GM23338 (cell line): ENCODE results near the gene DIP2C. TPM values are rescaled to one million over a fixed set of nuclear protein-coding genes. Genes with fewer than 3 reads are reported as not detected.

Experiments used
- ATAC-seq: fragments of 200-7000 bp; cut with Tn5 transposase; 3 replicates; pipeline ENCODE4 v1.9.1; 2020
- DNase-seq: peaks from one replicate; pipeline ENCODE4 v3.0.0-alpha.2; 2015; ENCODE audit warnings: low spot score
- H2AFZ ChIP-seq: fragments of 200-600 bp; sonication (generic); 2 replicates; pipeline ENCODE4 v1.8.0; 2016; ENCODE audit warnings: antibody characterized with exemption, mild to moderate bottlenecking, moderate library complexity
- H3F3A ChIP-seq: fragments of 200-600 bp; sonication (generic); replicated peaks from 2 replicates; pipeline ENCODE4 v1.8.0; 2017; ENCODE audit warnings: antibody characterized with exemption, mixed run types, low read depth
- H3K27ac ChIP-seq: fragments of 200-600 bp; sonication (generic); 2 replicates; pipeline ENCODE4 v1.6.1; 2016; ENCODE audit warnings: low read depth
- H3K27me3 ChIP-seq: fragments of 200-600 bp; sonication (generic); 2 replicates; pipeline ENCODE4 v1.8.0; 2016; ENCODE audit warnings: mild to moderate bottlenecking, mixed run types, moderate library complexity; ENCODE audit not compliant: insufficient read depth
- H3K36me3 ChIP-seq: fragments of 200-600 bp; sonication (generic); 2 replicates; pipeline ENCODE4 v1.8.0; 2016; ENCODE audit warnings: mild to moderate bottlenecking; ENCODE audit not compliant: insufficient read depth
- H3K4me1 ChIP-seq: fragments of 200-600 bp; sonication (generic); 2 replicates; pipeline ENCODE4 v1.8.0; 2016; ENCODE audit warnings: mild to moderate bottlenecking, moderate library complexity; ENCODE audit not compliant: insufficient read depth
- H3K4me2 ChIP-seq: fragments of 200-600 bp; sonication (generic); 2 replicates; pipeline ENCODE4 v1.7.1; 2017; ENCODE audit warnings: mixed run types
- H3K4me3 ChIP-seq: fragments of 200-600 bp; sonication (generic); 2 replicates; pipeline ENCODE4 v1.6.1; 2016; ENCODE audit warnings: mixed run types
- H3K79me2 ChIP-seq: fragments of 200-600 bp; sonication (generic); replicated peaks from 2 replicates; pipeline ENCODE4 v1.8.0; 2017; ENCODE audit warnings: mild to moderate bottlenecking; ENCODE audit not compliant: insufficient read depth
- H3K9me2 ChIP-seq: fragments of 200-600 bp; sonication (generic); 2 replicates; pipeline ENCODE4 v1.8.0; 2017; ENCODE audit not compliant: insufficient read depth
- H4K20me1 ChIP-seq: fragments of 200-600 bp; sonication (generic); replicated peaks from 2 replicates; pipeline ENCODE4 v1.8.0; 2017; ENCODE audit warnings: mild to moderate bottlenecking; ENCODE audit not compliant: insufficient read depth
- H3K27ac Mint-ChIP-seq: 2 replicates; pipeline ENCODE4 v1.8.0; 2020; ENCODE audit warnings: inconsistent platforms, mild to moderate bottlenecking, moderate library complexity, mixed read lengths
- H3K27me3 Mint-ChIP-seq: 3 replicates; pipeline ENCODE4 v1.8.0; 2022; ENCODE audit warnings: low read depth, mild to moderate bottlenecking, moderate library complexity, mixed read lengths, inconsistent platforms; ENCODE audit not compliant: insufficient read depth, poor library complexity
- H3K36me3 Mint-ChIP-seq: 3 replicates; pipeline ENCODE4 v1.8.0; 2021; ENCODE audit warnings: low read depth, mild to moderate bottlenecking, inconsistent platforms, moderate library complexity, mixed read lengths
- H3K4me1 Mint-ChIP-seq: 3 replicates; pipeline ENCODE4 v1.8.0; 2020; ENCODE audit warnings: mild to moderate bottlenecking, inconsistent platforms, mixed read lengths
- H3K4me3 Mint-ChIP-seq: 3 replicates; pipeline ENCODE4 v1.8.0; 2021; ENCODE audit warnings: moderate library complexity, mild to moderate bottlenecking, inconsistent platforms, mixed read lengths
- H3K9me3 Mint-ChIP-seq: 3 replicates; pipeline ENCODE4 v1.8.0; 2020; ENCODE audit warnings: moderate library complexity, mild to moderate bottlenecking, inconsistent platforms, mixed read lengths
- CREB1 ChIP-seq: fragments of 250-450 bp; sonication (Bioruptor Pico); IDR thresholded peaks from 2 replicates; pipeline ENCODE4 v1.5.0; 2020; ENCODE audit warnings: low read depth, mild to moderate bottlenecking, moderate library complexity
- ETS1 ChIP-seq: IDR thresholded peaks from 2 replicates; pipeline ENCODE4 v1.6.1; 2016; ENCODE audit warnings: antibody characterized with exemption
- EZH2 ChIP-seq: fragments of 200-600 bp; sonication (generic); IDR thresholded peaks from one replicate; pipeline ENCODE4 v1.8.0; 2017; ENCODE audit warnings: antibody characterized with exemption, mild to moderate bottlenecking, low read depth; ENCODE audit not compliant: unreplicated experiment
- EZH2phosphoT487 ChIP-seq: fragments of 200-600 bp; sonication (generic); IDR thresholded peaks from one replicate; pipeline ENCODE4 v1.8.1; 2018; ENCODE audit warnings: antibody characterized with exemption; ENCODE audit not compliant: unreplicated experiment
- JUNB ChIP-seq: IDR thresholded peaks from one replicate; pipeline ENCODE4 v1.6.1; 2016; ENCODE audit warnings: antibody characterized with exemption; ENCODE audit not compliant: unreplicated experiment
- NANOG ChIP-seq: IDR thresholded peaks from 2 replicates; pipeline ENCODE4 v1.6.1; 2016; ENCODE audit warnings: antibody characterized with exemption, borderline replicate concordance
- POLR2AphosphoS5 ChIP-seq: IDR thresholded peaks from 2 replicates; pipeline ENCODE4 v1.6.1; 2016; ENCODE audit warnings: antibody characterized with exemption, low read depth
- STAT1 ChIP-seq: IDR thresholded peaks from one replicate; pipeline ENCODE4 v1.6.1; 2016; ENCODE audit warnings: antibody characterized with exemption; ENCODE audit not compliant: unreplicated experiment
- ZNF114 ChIP-seq: fragments of 250-450 bp; sonication (Bioruptor Pico); IDR thresholded peaks from 2 replicates; pipeline ENCODE4 v1.5.0; 2020; ENCODE audit warnings: mild to moderate bottlenecking, moderate library complexity
- ZNF331 ChIP-seq: fragments of 250-450 bp; sonication (Bioruptor Pico); IDR thresholded peaks from 2 replicates; pipeline ENCODE4 v1.5.0; 2020; ENCODE audit warnings: low read depth, mild to moderate bottlenecking, moderate library complexity
- polyA plus RNA-seq: library from polyadenylated mRNA; unstranded; fragments of >200 nt; fragmentation: Nextera tagmentation; extraction: Ambion mirVana; gene quantifications from 2 replicates; pipeline ENCODE4 v1.2.1, GENCODE V29; 2016
- total RNA-seq: library from RNA; depleted of rRNA; stranded (reverse); fragments of >200 nt; shearing (Covaris generic); gene quantifications from 2 replicates; pipeline ENCODE4 v1.2.3, GENCODE V29; 2014
- TF ChIP-seq, protein P1 (sequence below): fragments of 250-450 bp; sonication (Bioruptor Pico); IDR thresholded peaks from 2 replicates; pipeline ENCODE4 v1.5.0; 2020; ENCODE audit warnings: mild to moderate bottlenecking, moderate library complexity
- TF ChIP-seq, protein P2 (sequence below): IDR thresholded peaks from one replicate; pipeline ENCODE4 v1.6.1; 2018; ENCODE audit warnings: antibody characterized with exemption; ENCODE audit not compliant: unreplicated experiment
- TF ChIP-seq, protein P3 (sequence below), 2 experiments: fragments of 200-600 bp in 1 of 2; sonication (generic) in 1 of 2; conservative IDR thresholded peaks; 2 replicates each; pipeline versions ENCODE4 v1.5.1 to v1.6.1; 2016 to 2017; ENCODE audit warnings: antibody characterized with exemption in 2 of 2, low read depth in 2 of 2, mild to moderate bottlenecking in 2 of 2, moderate library complexity in 1 of 2

The DIP2C gene
- total and polyA plus RNA-seq, 2 experiments from 2014 or later, result 5.1 to 7.7 TPM

DNA sequence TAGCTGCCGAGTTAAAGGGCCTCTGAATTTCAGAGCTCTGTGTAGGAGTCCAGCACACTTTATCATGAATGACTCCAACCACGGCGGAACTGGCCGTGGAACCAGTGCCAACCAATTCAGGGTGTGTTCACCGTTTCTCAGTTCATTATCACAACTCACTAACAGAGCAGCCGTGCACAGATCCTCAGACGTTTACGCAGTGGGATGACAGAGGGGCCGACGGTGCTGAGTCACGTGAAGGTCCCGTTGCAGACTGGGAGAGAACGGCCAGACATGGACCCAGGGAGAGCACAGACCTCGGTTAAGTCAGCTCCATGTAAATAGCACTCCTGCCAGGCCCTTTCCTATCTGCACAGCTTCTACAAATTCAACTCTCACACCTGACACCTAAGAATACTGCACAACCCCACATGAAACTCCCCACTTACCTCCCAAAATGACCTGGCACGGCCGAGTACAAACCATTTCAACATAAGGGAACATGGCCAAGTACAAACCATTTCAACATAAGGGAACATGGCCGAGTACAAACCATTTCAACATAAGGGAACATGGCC is 95.5 kb downstream of the DIP2C start:
- H3K27ac ChIP-seq, result no peak overlapping the region
- DNase-seq, result no peak
- Mint-ChIP-seq H3K9me3 (no peaks in the 10 kb centered on the region), H3K27me3 (peaks cover 9% of the 10 kb centered on the region), H3K36me3 (no peaks in the 10 kb centered on the region), H3K4me3 (no peak overlapping the region), H3K4me1 (peaks cover 19% of the 10 kb centered on the region), H3K27ac (no peak overlapping the region)
- H3F3A ChIP-seq, result no peaks in the 10 kb centered on the region
- TF ChIP-seq ZNF331 (CRISPR knock-in tag) (no peak), CREB1 (CRISPR knock-in tag) (no peak), STAT1 (no peak), ZNF114 (CRISPR knock-in tag) (no peak), JUNB (no peak), EZH2 (no peak), ETS1 (no peak), NANOG (no peak), EZH2phosphoT487 (no peak), POLR2AphosphoS5 (no peak)
- TF ChIP-seq, protein P1, sequence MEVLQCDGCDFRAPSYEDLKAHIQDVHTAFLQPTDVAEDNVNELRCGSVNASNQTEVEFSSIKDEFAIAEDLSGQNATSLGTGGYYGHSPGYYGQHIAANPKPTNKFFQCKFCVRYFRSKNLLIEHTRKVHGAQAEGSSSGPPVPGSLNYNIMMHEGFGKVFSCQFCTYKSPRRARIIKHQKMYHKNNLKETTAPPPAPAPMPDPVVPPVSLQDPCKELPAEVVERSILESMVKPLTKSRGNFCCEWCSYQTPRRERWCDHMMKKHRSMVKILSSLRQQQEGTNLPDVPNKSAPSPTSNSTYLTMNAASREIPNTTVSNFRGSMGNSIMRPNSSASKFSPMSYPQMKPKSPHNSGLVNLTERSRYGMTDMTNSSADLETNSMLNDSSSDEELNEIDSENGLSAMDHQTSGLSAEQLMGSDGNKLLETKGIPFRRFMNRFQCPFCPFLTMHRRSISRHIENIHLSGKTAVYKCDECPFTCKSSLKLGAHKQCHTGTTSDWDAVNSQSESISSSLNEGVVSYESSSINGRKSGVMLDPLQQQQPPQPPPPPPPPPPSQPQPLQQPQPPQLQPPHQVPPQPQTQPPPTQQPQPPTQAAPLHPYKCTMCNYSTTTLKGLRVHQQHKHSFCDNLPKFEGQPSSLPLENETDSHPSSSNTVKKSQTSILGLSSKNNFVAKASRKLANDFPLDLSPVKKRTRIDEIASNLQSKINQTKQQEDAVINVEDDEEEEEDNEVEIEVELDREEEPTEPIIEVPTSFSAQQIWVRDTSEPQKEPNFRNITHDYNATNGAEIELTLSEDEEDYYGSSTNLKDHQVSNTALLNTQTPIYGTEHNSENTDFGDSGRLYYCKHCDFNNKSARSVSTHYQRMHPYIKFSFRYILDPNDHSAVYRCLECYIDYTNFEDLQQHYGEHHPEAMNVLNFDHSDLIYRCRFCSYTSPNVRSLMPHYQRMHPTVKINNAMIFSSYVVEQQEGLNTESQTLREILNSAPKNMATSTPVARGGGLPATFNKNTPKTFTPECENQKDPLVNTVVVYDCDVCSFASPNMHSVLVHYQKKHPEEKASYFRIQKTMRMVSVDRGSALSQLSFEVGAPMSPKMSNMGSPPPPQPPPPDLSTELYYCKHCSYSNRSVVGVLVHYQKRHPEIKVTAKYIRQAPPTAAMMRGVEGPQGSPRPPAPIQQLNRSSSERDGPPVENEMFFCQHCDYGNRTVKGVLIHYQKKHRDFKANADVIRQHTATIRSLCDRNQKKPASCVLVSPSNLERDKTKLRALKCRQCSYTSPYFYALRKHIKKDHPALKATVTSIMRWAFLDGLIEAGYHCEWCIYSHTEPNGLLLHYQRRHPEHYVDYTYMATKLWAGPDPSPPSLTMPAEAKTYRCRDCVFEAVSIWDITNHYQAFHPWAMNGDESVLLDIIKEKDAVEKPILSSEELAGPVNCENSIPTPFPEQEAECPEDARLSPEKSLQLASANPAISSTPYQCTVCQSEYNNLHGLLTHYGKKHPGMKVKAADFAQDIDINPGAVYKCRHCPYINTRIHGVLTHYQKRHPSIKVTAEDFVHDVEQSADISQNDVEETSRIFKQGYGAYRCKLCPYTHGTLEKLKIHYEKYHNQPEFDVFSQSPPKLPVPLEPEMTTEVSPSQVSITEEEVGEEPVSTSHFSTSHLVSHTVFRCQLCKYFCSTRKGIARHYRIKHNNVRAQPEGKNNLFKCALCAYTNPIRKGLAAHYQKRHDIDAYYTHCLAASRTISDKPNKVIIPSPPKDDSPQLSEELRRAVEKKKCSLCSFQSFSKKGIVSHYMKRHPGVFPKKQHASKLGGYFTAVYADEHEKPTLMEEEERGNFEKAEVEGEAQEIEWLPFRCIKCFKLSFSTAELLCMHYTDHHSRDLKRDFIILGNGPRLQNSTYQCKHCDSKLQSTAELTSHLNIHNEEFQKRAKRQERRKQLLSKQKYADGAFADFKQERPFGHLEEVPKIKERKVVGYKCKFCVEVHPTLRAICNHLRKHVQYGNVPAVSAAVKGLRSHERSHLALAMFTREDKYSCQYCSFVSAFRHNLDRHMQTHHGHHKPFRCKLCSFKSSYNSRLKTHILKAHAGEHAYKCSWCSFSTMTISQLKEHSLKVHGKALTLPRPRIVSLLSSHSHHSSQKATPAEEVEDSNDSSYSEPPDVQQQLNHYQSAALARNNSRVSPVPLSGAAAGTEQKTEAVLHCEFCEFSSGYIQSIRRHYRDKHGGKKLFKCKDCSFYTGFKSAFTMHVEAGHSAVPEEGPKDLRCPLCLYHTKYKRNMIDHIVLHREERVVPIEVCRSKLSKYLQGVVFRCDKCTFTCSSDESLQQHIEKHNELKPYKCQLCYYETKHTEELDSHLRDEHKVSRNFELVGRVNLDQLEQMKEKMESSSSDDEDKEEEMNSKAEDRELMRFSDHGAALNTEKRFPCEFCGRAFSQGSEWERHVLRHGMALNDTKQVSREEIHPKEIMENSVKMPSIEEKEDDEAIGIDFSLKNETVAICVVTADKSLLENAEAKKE (CRISPR knock-in tag), result no peak
- TF ChIP-seq, protein P2, sequence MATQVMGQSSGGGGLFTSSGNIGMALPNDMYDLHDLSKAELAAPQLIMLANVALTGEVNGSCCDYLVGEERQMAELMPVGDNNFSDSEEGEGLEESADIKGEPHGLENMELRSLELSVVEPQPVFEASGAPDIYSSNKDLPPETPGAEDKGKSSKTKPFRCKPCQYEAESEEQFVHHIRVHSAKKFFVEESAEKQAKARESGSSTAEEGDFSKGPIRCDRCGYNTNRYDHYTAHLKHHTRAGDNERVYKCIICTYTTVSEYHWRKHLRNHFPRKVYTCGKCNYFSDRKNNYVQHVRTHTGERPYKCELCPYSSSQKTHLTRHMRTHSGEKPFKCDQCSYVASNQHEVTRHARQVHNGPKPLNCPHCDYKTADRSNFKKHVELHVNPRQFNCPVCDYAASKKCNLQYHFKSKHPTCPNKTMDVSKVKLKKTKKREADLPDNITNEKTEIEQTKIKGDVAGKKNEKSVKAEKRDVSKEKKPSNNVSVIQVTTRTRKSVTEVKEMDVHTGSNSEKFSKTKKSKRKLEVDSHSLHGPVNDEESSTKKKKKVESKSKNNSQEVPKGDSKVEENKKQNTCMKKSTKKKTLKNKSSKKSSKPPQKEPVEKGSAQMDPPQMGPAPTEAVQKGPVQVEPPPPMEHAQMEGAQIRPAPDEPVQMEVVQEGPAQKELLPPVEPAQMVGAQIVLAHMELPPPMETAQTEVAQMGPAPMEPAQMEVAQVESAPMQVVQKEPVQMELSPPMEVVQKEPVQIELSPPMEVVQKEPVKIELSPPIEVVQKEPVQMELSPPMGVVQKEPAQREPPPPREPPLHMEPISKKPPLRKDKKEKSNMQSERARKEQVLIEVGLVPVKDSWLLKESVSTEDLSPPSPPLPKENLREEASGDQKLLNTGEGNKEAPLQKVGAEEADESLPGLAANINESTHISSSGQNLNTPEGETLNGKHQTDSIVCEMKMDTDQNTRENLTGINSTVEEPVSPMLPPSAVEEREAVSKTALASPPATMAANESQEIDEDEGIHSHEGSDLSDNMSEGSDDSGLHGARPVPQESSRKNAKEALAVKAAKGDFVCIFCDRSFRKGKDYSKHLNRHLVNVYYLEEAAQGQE, result no peak
- TF ChIP-seq, protein P3, sequence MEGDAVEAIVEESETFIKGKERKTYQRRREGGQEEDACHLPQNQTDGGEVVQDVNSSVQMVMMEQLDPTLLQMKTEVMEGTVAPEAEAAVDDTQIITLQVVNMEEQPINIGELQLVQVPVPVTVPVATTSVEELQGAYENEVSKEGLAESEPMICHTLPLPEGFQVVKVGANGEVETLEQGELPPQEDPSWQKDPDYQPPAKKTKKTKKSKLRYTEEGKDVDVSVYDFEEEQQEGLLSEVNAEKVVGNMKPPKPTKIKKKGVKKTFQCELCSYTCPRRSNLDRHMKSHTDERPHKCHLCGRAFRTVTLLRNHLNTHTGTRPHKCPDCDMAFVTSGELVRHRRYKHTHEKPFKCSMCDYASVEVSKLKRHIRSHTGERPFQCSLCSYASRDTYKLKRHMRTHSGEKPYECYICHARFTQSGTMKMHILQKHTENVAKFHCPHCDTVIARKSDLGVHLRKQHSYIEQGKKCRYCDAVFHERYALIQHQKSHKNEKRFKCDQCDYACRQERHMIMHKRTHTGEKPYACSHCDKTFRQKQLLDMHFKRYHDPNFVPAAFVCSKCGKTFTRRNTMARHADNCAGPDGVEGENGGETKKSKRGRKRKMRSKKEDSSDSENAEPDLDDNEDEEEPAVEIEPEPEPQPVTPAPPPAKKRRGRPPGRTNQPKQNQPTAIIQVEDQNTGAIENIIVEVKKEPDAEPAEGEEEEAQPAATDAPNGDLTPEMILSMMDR (conservative IDR thresholded peaks at IDR 0.05; ENCODE audit: low read depth in 2 of 2), result no peak
- peaks cover 29% of the 10 kb centered on the region for H3K79me2 ChIP-seq
- H3K4me3 ChIP-seq, result no peak overlapping the region
- H3K4me1 ChIP-seq, result no peaks in the 10 kb centered on the region; the same call in 1 of the 2 replicates
- ATAC-seq, result no peak
- peaks cover 3% of the 10 kb centered on the region; the same call in 1 of the 2 replicates for H4K20me1 ChIP-seq
- no peaks in the 10 kb centered on the region for H3K27me3 ChIP-seq
- H2AFZ ChIP-seq, result no peak overlapping the region
- H3K36me3 ChIP-seq, result no peaks in the 10 kb centered on the region
- H3K4me2 ChIP-seq, result no peak overlapping the region
- no peaks in the 10 kb centered on the region for H3K9me2 ChIP-seq
